Mesothelial cell of epicardium (in vitro differentiated cells): ENCODE measurements around the gene TRIM66. TPM values are rescaled to one million over a fixed set of nuclear protein-coding genes. Genes with fewer than 3 reads are reported as not detected.

Experiments used
- DNase-seq, 2 experiments: peaks; one replicate each; pipeline ENCODE4 v3.0.0; 2021; ENCODE audit warnings: low spot score in 2 of 2; ENCODE audit not compliant: unreplicated experiment in 2 of 2
- H3K27ac Mint-ChIP-seq: 2 replicates; pipeline ENCODE4 v1.8.0; 2021; ENCODE audit warnings: mixed read lengths
- H3K27me3 Mint-ChIP-seq: 2 replicates; pipeline ENCODE4 v1.8.0; 2021; ENCODE audit warnings: low read depth, mixed read lengths
- H3K36me3 Mint-ChIP-seq: 2 replicates; pipeline ENCODE4 v1.8.0; 2021; ENCODE audit warnings: mixed read lengths
- H3K4me1 Mint-ChIP-seq: 2 replicates; pipeline ENCODE4 v1.8.0; 2021; ENCODE audit warnings: mixed read lengths
- H3K4me3 Mint-ChIP-seq: 2 replicates; pipeline ENCODE4 v1.8.0; 2021; ENCODE audit warnings: mild to moderate bottlenecking, moderate library complexity, mixed read lengths
- H3K9me3 Mint-ChIP-seq: 2 replicates; pipeline ENCODE4 v1.8.0; 2021; ENCODE audit warnings: mixed read lengths
- total RNA-seq: library from RNA; stranded (reverse); gene quantifications from 3 replicates; pipeline ENCODE4 v1.2.1, GENCODE V29; 2021
- TF ChIP-seq, protein P1 (sequence below): fragments of 200-600 bp; sonication (generic); IDR thresholded peaks from one replicate; pipeline ENCODE4 v1.5.0; 2021; ENCODE audit warnings: antibody characterized with exemption; ENCODE audit not compliant: unreplicated experiment

TRIM66 gene
- total RNA-seq, 1 donor from 2014 or later: 8.3 TPM

DNA sequence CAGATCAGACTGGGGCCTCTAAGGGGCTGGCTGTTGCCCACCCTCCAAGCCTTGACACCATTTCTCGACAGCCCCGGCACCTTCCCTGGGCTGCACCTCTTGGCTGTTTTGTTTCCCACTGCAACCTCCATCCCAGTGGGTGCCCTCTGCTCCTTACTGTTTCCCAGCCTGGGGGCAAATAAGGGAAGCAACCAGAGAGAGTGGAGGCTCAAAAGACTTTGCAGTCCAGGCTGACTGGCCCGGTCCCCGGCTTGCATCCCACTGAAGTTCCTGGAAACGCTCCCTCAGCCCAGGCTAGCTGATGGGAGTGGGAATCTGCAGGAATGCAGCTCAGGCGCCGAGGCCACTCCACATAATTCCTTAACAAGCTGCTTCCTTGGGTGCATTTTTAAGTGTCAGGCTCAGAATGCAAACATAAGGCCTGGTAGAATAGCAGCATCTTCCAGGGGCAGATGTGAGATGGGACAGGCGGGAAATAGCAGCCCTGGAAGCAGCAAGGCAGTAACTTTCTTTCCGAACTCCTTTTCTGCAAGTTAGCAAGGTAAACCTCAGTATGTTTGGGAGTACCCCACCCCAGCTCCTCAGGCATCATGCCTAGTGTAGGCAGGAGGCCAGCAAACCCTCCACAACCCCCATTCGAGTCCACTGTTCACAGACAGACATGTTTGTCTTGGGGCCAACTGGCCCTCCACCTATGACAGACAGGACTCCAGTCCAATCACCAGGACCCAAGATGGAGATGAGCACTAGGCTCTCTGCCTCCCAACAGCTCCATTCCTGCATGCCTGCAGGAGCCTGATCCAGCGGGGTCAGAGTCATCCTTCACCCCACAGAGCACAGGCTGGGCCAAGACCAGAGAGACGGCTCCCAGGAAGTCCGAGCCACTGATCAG, 39.4 kb upstream of the TRIM66 start:
- H3K27me3 Mint-ChIP-seq: no peaks in the 10 kb centered on the region
- H3K9me3 Mint-ChIP-seq: no peaks in the 10 kb centered on the region
- TF ChIP-seq, protein P1, sequence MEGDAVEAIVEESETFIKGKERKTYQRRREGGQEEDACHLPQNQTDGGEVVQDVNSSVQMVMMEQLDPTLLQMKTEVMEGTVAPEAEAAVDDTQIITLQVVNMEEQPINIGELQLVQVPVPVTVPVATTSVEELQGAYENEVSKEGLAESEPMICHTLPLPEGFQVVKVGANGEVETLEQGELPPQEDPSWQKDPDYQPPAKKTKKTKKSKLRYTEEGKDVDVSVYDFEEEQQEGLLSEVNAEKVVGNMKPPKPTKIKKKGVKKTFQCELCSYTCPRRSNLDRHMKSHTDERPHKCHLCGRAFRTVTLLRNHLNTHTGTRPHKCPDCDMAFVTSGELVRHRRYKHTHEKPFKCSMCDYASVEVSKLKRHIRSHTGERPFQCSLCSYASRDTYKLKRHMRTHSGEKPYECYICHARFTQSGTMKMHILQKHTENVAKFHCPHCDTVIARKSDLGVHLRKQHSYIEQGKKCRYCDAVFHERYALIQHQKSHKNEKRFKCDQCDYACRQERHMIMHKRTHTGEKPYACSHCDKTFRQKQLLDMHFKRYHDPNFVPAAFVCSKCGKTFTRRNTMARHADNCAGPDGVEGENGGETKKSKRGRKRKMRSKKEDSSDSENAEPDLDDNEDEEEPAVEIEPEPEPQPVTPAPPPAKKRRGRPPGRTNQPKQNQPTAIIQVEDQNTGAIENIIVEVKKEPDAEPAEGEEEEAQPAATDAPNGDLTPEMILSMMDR: no peak
- peak overlapping the region; percentile 92 for H3K27ac Mint-ChIP-seq
- DNase-seq: no peak
- peaks cover 63% of the 10 kb centered on the region for H3K4me1 Mint-ChIP-seq
- H3K36me3 Mint-ChIP-seq: peaks cover 18% of the 10 kb centered on the region
- peak overlapping the region; percentile 15 for H3K4me3 Mint-ChIP-seq

DNA sequence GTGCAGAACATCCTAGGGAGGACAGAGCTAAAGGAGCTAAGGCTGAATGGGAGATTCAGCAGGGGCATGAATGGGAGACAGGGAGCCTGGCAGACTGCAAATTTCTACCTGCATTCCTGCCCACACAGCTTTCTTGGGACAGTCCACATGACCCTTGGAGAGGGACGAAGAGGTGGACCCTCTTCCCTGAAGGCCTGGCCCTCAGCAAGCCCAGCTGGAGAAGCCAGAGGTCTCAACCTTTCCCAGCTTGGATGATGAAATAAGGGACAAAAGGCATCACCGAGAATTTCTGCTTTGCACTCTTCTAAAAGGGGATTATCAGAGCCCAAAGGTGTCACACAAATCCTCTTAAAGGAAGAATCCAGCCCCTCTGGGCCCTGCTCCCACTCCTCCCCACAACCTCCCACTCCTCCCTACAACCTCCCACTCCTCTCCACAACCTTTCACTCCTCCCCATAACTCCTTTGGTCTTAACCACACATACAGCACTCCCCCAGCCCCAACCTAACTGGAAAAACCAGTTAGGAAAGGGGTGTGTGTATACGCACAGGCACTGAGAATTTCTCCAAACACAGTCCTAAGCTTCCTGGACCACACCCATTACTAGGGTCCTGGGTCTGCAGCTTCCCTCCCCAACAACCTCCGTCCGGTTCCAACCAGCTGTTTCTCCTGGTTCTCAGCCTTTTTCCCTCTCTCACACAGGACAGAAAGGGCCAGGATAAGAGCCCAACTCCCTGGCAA, 38.6 kb upstream of the TRIM66 start:
- H3K36me3 Mint-ChIP-seq: peaks cover 20% of the 10 kb centered on the region
- peaks cover 64% of the 10 kb centered on the region for H3K4me1 Mint-ChIP-seq
- H3K9me3 Mint-ChIP-seq: no peaks in the 10 kb centered on the region
- H3K27ac Mint-ChIP-seq: peak overlapping the region; percentile 92
- H3K27me3 Mint-ChIP-seq: no peaks in the 10 kb centered on the region
- H3K4me3 Mint-ChIP-seq: peak overlapping the region; percentile 15
- DNase-seq: no peak
- TF ChIP-seq, protein P1: no peak

GRCh38 chr11:8720352-8720751, 37.9 kb upstream of the TRIM66 start:
- H3K4me1 Mint-ChIP-seq: peaks cover 64% of the 10 kb centered on the region
- peak overlapping the region; percentile 92 for H3K27ac Mint-ChIP-seq

GRCh38 chr11:8719721-8720120, 37.3 kb upstream of the TRIM66 start:
- Mint-ChIP-seq H3K9me3 (no peaks in the 10 kb centered on the region), H3K27ac (peak overlapping the region; percentile 53), H3K36me3 (peaks cover 17% of the 10 kb centered on the region), H3K4me1 (peaks cover 64% of the 10 kb centered on the region), H3K4me3 (no peak overlapping the region), H3K27me3 (no peaks in the 10 kb centered on the region)
- DNase-seq: no peak
- TF ChIP-seq, protein P1: no peak

More at GRCh38 chr11:8720352-8720751, 37.9 kb upstream of the TRIM66 start:
- TF ChIP-seq, protein P1: no peak
- Mint-ChIP-seq H3K4me3 (no peak overlapping the region), H3K27me3 (no peaks in the 10 kb centered on the region), H3K36me3 (peaks cover 15% of the 10 kb centered on the region), H3K9me3 (no peaks in the 10 kb centered on the region)
- DNase-seq: no peak

DNA sequence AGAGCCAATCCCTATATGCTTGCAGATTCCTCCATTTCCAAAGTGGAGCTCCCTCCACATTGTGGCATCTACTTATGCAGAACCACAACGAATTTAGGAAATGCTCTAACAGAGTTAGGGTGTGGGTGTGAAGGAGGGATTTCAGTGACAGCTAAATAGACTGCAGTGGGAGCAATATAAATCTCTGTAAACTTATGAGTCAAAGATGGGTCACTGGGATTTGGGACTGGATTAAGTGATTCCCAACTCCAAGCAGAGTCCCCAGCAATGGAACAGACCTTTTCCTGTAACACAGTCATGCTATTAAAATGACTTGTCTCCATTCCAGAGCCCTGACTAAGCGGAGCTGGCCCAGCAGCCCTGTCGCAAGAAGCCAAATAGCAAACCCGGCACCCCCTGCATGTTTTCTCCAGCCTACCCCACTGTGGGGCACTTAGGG, 36.8 kb upstream of the TRIM66 start:
- DNase-seq: no peak
- peaks cover 64% of the 10 kb centered on the region for H3K4me1 Mint-ChIP-seq
- H3K27me3 Mint-ChIP-seq: no peaks in the 10 kb centered on the region
- H3K9me3 Mint-ChIP-seq: no peaks in the 10 kb centered on the region
- no peak overlapping the region for H3K4me3 Mint-ChIP-seq
- TF ChIP-seq, protein P1: no peak
- H3K27ac Mint-ChIP-seq: peak overlapping the region; percentile 84
- H3K36me3 Mint-ChIP-seq: peaks cover 18% of the 10 kb centered on the region
